Type B pancreatic cell (in vitro differentiated cells): ENCODE results near the gene GCGR. TPM values are rescaled to one million over a fixed set of nuclear protein-coding genes. Genes with fewer than 3 reads are reported as not detected.

Source experiments
- DNase-seq: peaks from one replicate; pipeline ENCODE4 v3.0.0; 2021; ENCODE audit warnings: mixed read lengths; ENCODE audit not compliant: unreplicated experiment; ENCODE audit errors: extremely low spot score
- H3K27ac Mint-ChIP-seq: 2 replicates; pipeline ENCODE4 v1.8.0; 2021; ENCODE audit warnings: mild to moderate bottlenecking, mixed read lengths
- H3K27me3 Mint-ChIP-seq: 2 replicates; pipeline ENCODE4 v1.8.0; 2021; ENCODE audit warnings: mixed read lengths
- H3K36me3 Mint-ChIP-seq: 2 replicates; pipeline ENCODE4 v1.8.0; 2021; ENCODE audit warnings: mixed read lengths
- H3K4me1 Mint-ChIP-seq: one replicate; pipeline ENCODE4 v1.8.0; 2021; ENCODE audit warnings: mixed read lengths; ENCODE audit not compliant: unreplicated experiment
- H3K4me3 Mint-ChIP-seq: 2 replicates; pipeline ENCODE4 v1.8.0; 2021; ENCODE audit warnings: mild to moderate bottlenecking, mixed read lengths
- H3K9me3 Mint-ChIP-seq: 2 replicates; pipeline ENCODE4 v1.8.0; 2021; ENCODE audit warnings: mixed read lengths
- total RNA-seq: library from RNA; stranded (reverse); gene quantifications from 2 replicates; pipeline ENCODE4 v1.2.1, GENCODE V29; 2021; ENCODE audit warnings: low replicate concordance
- TF ChIP-seq, protein P1 (sequence below): fragments of 200-600 bp; sonication (generic); conservative IDR thresholded peaks from 2 replicates; pipeline ENCODE4 v1.5.0; 2021; ENCODE audit warnings: antibody characterized with exemption, mild to moderate bottlenecking

The GCGR gene
- total RNA-seq, 1 donor from 2014 or later = 1.2 TPM

DNA sequence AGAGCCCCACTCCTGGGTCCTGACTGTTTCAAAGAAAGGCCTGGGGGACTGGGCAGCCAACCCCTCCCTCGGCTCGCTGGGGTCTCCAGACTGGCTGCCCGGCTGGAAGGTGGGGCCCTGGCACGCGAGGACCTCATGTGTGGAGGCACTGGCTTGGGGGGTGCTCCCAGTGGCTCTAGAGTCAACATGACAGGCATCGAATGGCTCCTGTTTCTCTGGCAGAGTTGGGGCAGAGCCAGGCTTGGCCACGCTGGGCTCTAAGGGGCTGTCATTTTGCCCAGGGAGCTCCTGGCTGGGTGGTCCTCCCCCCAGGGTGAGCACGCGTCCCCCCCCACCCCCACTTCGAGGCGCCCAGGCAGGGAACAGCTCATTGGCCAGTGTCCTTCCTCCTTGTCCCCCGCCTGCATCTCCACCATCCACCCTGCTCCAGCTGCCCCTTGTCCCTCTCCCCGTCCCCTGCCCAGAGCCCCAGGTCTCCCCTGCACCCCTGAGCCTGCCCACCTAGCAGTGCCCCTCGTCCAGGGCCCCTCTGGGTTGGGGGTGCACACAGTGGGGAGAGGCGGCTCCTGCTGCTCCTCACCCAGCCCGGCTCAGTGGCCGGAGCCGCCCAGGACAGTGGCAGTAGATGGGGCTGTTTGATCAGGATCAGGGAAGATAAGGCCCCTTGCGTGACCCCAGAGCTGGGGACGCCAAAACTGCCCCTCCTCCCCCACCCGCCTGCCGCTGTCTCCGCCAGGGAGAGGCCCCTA is 2.7 kb downstream of the GCGR start:
- H3K4me3 Mint-ChIP-seq = no peak overlapping the region
- no peaks in the 10 kb centered on the region for H3K9me3 Mint-ChIP-seq
- no peaks in the 10 kb centered on the region for H3K4me1 Mint-ChIP-seq
- H3K27me3 Mint-ChIP-seq = peaks cover 53% of the 10 kb centered on the region
- TF ChIP-seq, protein P1, sequence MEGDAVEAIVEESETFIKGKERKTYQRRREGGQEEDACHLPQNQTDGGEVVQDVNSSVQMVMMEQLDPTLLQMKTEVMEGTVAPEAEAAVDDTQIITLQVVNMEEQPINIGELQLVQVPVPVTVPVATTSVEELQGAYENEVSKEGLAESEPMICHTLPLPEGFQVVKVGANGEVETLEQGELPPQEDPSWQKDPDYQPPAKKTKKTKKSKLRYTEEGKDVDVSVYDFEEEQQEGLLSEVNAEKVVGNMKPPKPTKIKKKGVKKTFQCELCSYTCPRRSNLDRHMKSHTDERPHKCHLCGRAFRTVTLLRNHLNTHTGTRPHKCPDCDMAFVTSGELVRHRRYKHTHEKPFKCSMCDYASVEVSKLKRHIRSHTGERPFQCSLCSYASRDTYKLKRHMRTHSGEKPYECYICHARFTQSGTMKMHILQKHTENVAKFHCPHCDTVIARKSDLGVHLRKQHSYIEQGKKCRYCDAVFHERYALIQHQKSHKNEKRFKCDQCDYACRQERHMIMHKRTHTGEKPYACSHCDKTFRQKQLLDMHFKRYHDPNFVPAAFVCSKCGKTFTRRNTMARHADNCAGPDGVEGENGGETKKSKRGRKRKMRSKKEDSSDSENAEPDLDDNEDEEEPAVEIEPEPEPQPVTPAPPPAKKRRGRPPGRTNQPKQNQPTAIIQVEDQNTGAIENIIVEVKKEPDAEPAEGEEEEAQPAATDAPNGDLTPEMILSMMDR = no peak
- DNase-seq = no peak
- H3K36me3 Mint-ChIP-seq = no peaks in the 10 kb centered on the region
- no peak overlapping the region for H3K27ac Mint-ChIP-seq

DNA sequence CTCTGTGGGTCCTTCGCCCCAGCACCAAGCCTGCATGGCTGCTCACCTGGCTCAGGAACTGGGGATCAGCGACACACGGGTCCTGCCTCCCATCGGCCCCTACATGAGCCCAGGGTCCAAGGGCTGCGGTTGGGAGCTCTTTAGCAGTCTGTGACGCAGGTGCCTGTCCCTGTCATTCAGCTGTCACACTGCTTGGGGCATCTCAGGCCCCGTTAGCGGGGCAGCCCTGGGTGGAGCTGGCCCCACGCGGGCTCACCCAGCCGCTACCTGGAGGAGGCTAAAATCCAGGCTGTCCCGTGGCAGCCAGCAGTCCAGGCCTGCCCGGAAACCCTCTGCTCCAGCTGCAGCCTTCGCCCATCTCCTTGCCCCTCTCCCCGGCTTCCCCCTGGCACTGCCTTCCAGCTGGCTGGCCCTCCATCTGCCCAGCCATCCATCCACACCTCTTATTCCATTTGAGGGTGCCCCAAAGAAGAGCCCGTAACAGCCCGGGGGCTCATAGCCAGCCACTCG is 3.3 kb downstream of the GCGR start:
- Mint-ChIP-seq H3K27me3 (peaks cover 47% of the 10 kb centered on the region), H3K36me3 (no peaks in the 10 kb centered on the region)

DNA sequence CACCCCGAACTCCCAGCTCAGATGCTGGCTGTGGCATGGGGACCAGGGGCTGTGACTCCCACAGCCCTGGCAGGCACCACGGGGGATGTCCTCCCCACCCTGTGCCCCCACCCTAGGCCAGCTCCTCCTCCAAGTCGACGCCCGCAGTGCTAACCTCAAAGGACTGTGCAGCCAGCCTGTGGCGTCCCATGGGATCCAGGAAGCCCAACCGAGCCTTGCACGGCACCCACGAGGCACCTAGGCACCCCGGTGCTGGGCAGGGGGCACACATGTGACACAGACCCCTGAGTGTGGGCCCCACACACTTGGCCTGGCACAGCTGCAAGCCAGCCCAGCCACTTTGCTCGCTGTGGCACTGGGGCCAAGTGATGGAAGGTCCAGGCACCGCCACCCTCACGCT is 3.9 kb downstream of the GCGR start:
- no peaks in the 10 kb centered on the region for H3K9me3 Mint-ChIP-seq
- no peaks in the 10 kb centered on the region for H3K36me3 Mint-ChIP-seq
- no peak overlapping the region for H3K4me3 Mint-ChIP-seq
- H3K4me1 Mint-ChIP-seq = no peaks in the 10 kb centered on the region
- peaks cover 41% of the 10 kb centered on the region for H3K27me3 Mint-ChIP-seq
- TF ChIP-seq, protein P1 = no peak
- DNase-seq = no peak
- no peak overlapping the region for H3K27ac Mint-ChIP-seq

More for the DNA sequence above, 3.3 kb downstream of the GCGR start:
- Mint-ChIP-seq H3K9me3 (no peaks in the 10 kb centered on the region), H3K27ac (no peak overlapping the region), H3K4me3 (no peak overlapping the region), H3K4me1 (no peaks in the 10 kb centered on the region)
- TF ChIP-seq, protein P1 = no peak
- no peak for DNase-seq

DNA sequence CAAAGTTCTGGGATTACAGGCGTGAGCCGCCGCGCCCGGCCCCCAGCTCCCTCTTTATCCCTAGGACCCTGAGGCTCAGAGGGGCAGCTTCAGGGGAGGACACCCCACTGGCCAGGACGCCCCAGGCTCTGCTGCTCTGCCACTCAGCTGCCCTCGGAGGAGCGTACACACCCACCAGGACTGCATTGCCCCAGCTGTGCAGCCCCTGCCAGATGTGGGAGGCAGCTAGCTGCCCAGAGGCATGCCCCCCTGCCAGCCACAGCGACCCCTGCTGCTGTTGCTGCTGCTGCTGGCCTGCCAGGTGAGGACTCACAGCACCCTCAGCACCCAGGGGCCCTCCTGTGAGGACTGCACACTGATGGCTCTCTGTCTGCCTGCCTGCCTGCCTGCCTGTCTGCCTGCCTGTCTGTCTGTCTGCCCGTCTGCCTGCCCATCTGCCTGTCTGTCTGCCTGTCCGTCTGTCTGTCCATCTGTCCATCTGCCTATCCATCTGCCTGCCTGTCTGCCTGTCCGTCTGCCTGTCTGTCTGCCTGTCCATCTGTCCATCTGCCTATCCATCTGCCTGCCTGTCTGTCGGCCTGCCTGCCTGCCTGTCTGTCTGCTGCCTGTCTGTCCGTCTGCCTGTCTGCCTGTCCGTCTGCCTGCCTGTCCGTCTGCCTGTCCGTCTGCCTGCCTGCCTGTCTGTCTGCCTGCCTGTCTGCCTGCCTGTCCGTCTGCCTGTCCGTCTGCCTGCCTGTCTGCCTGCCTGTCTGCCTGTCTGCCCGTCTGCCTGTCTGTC is 5.0 kb downstream of the GCGR start:
- Mint-ChIP-seq H3K27ac (no peak overlapping the region), H3K9me3 (no peaks in the 10 kb centered on the region), H3K36me3 (no peaks in the 10 kb centered on the region), H3K27me3 (peaks cover 35% of the 10 kb centered on the region), H3K4me3 (no peak overlapping the region), H3K4me1 (no peaks in the 10 kb centered on the region)
- TF ChIP-seq, protein P1 = no peak
- no peak for DNase-seq

DNA sequence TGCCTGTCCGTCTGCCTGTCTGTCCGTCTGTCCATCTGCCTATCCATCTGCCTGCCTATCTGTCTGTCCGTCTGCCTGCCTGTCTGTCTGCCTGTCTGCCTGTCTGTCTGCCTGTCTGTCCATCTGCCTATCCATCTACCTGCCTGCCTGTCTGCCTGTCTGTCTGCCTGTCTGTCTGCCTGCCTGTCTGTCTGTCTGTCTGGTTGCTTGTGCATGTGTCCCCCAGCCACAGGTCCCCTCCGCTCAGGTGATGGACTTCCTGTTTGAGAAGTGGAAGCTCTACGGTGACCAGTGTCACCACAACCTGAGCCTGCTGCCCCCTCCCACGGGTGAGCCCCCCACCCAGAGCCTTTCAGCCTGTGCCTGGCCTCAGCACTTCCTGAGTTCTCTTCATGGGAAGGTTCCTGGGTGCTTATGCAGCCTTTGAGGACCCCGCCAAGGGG is 5.6 kb downstream of the GCGR start:
- Mint-ChIP-seq H3K4me1 (no peaks in the 10 kb centered on the region), H3K36me3 (no peaks in the 10 kb centered on the region), H3K9me3 (no peaks in the 10 kb centered on the region), H3K27me3 (peaks cover 35% of the 10 kb centered on the region), H3K27ac (no peak overlapping the region), H3K4me3 (no peak overlapping the region)
- TF ChIP-seq, protein P1 = no peak
- no peak for DNase-seq
